NCI-H146 treated with DMSO at 0.1 percent for 48 hours (cell line): ENCODE data around the gene ANKMY1.

Experiments used
- DNase-seq: peaks from one replicate; lab custom pipeline; 2025; ENCODE audit not compliant: unreplicated experiment; lab: John Stamatoyannopoulos, UW

Gene ANKMY1

GRCh38 chr2:240462707-240463273 lies 95.0 kb downstream of the ANKMY1 start:
- no peak for DNase-seq

- no peak for DNase-seq
Observed at GRCh38 chr2:240462073-240462706, 95.6 kb downstream of the ANKMY1 start.

- no peak for DNase-seq
Observed at GRCh38 chr2:240461471-240462072, 96.2 kb downstream of the ANKMY1 start.

- no peak for DNase-seq
Observed at GRCh38 chr2:240460781-240461431, 96.9 kb downstream of the ANKMY1 start.

- no peak for DNase-seq
Observed at GRCh38 chr2:240460253-240460711, 97.5 kb downstream of the ANKMY1 start.

- DNase-seq: peak; percentile 42
Observed at GRCh38 chr2:240459401-240460252, 98.2 kb downstream of the ANKMY1 start.

- no peak for DNase-seq
Observed at GRCh38 chr2:240458900-240459391, 98.8 kb downstream of the ANKMY1 start.

GRCh38 chr2:240458044-240458899 lies 99.5 kb downstream of the ANKMY1 start:
- no peak for DNase-seq

- DNase-seq: no peak
Observed at GRCh38 chr2:240457223-240458043, 100.4 kb downstream of the ANKMY1 start.

GRCh38 chr2:240456447-240457222 lies 101.2 kb downstream of the ANKMY1 start:
- DNase-seq: no peak

GRCh38 chr2:240455647-240456446 lies 101.9 kb downstream of the ANKMY1 start:
- no peak for DNase-seq

- no peak for DNase-seq
Observed at GRCh38 chr2:240455272-240455646, 102.5 kb downstream of the ANKMY1 start.

GRCh38 chr2:240454106-240454901 lies 103.5 kb downstream of the ANKMY1 start:
- no peak for DNase-seq

GRCh38 chr2:240453461-240454105 lies 104.2 kb downstream of the ANKMY1 start:
- no peak for DNase-seq

- no peak for DNase-seq
Observed at GRCh38 chr2:240452462-240453256, 105.1 kb downstream of the ANKMY1 start.
